Measurements from ENCODE around the gene TMC8. TPM values are rescaled to one million over a fixed set of nuclear protein-coding genes. Genes with fewer than 3 reads are reported as not detected.
A peak's percentile ranks its signal among the peaks of the same experiment; 100 is the strongest.

The TMC8 gene
- polyA plus RNA-seq, 2 of the 4 experiments (the other 2 are of a cell fraction): 0.14 to 0.26 TPM

DNA sequence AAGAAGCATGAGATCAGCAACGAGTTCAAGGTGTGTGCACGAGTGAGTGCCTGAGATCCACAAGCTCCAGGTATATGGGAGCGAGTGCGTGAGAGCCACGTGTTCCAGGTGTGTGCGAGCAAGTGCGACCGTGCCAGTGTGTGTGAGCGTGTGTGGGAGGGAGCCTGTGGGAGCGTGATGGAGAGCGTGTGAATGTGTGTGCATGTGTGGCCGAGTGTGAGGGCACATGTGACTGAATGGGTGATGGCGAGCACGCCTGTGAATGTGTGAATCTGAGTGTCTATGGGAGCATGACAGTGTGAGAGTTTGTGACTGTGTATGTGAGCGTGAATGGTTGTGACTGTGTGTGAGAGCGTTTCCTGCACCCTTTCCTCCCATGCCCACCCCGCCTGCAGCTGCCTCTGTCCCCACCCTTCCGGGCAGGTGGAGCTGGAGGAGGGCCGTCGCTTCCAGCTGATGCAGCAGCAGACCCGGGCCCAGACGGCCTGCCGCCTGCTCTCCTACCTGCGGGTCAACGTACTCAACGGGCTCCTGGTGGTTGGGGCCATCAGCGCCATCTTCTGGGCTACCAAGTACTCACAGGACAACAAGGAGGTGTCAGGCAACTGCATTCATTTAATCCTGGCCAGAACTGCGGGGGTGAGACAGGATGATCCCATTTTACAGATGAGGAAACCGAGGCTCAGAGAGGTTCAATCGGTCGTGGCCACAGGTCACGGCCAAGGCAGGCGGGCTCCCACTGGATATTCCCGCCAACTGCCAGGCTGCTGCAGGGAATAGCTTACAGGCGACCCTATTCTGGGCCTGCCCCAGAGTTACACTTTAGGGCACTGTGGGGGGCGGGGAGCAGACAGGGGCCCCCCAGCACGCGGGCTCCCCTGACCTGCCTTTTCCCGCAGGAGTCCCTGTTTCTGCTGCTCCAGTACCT is 3.7 kb downstream of the TMC8 start:
- peak; percentile 51 to 72 for ATAC-seq
- 43% methylated on average over 38 of the region's 39 CpGs for WGBS (ENCODE audit: missing lambda C conversion rate)
- ChIA-PET POLR2A (no interaction called here), CTCF (interaction anchor here (0.8 to 24.0 kb wide), 22 partner anchors 10 to 591 kb away, joined by 3 to 295 read pairs (median 6); partner anchors contain the start of genes SYNGR2, TK1, TMC6 and TMC8)
- Histone ChIP-seq H3K4me3 (no peak overlapping the region), H3K9me3 (no peaks in the 10 kb centered on the region), H3K4me2 (no peak overlapping the region), H3K4me1 (0 out of 3 replicates have a peak, but pooled peaks cover 2% of the 10 kb centered on the region), H3K27ac (no peak overlapping the region)
- DNase-seq (ENCODE audit: low read depth in 1 of 2, low spot score in 1 of 2): peak; percentile 79 to 80
- peak; percentile 64 for TF ChIP-seq SMC3 (IDR thresholded peaks at IDR 0.05)
- peak; percentile 88; the same call in 1 of the 2 replicates for TF ChIP-seq KDM1A (IDR thresholded peaks at IDR 0.05; ENCODE audit: low read depth)
- no peak for TF ChIP-seq CHD4 (IDR thresholded peaks at IDR 0.05; ENCODE audit: borderline replicate concordance)
- peak; percentile 67; the same call in 1 of the 2 replicates for TF ChIP-seq RCOR1 (IDR thresholded peaks at IDR 0.05; ENCODE audit: low read depth, low read length)
- peak; percentile 51 to 69 for TF ChIP-seq RAD21 (conservative IDR thresholded peaks at IDR 0.05 in 1 of 2, IDR thresholded peaks at IDR 0.05 in 1 of 2)
- TF ChIP-seq RARB (CRISPR knock-in tag; IDR thresholded peaks at IDR 0.05): no peak
- TF ChIP-seq, protein P1, sequence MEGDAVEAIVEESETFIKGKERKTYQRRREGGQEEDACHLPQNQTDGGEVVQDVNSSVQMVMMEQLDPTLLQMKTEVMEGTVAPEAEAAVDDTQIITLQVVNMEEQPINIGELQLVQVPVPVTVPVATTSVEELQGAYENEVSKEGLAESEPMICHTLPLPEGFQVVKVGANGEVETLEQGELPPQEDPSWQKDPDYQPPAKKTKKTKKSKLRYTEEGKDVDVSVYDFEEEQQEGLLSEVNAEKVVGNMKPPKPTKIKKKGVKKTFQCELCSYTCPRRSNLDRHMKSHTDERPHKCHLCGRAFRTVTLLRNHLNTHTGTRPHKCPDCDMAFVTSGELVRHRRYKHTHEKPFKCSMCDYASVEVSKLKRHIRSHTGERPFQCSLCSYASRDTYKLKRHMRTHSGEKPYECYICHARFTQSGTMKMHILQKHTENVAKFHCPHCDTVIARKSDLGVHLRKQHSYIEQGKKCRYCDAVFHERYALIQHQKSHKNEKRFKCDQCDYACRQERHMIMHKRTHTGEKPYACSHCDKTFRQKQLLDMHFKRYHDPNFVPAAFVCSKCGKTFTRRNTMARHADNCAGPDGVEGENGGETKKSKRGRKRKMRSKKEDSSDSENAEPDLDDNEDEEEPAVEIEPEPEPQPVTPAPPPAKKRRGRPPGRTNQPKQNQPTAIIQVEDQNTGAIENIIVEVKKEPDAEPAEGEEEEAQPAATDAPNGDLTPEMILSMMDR (IDR thresholded peaks at IDR 0.05): peak; percentile 65
- no peak for FAIRE-seq

DNA sequence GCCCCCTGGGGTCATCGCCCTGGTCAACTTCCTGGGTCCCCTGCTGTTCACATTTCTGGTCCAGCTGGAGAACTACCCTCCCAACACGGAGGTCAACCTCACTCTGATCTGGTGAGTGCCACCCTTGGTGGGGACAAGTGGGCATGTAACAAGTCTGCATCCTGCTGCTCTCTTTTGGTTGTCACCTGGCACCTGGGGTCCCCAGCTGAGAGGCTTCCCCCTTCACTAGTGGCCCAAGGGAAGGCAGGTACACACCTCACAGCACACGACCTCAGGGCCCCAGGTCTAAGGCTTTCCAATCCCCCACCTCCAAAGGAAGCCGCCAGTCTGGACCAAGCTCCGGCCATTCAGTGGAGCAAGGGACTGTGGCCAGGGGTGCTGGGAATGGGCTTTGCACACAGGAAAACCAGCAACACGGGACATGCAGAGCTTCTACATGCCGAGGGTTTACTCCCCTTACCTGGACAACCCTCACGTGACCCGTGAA is 4.4 kb downstream of the TMC8 start:
- 0 out of 3 replicates have a peak, but pooled peaks cover 4% of the 10 kb centered on the region for H3K4me1 ChIP-seq
- H3K4me3 ChIP-seq: no peak overlapping the region
- 67% methylated on average over 9 of the region's 9 CpGs for WGBS (ENCODE audit: missing lambda C conversion rate)
- TF ChIP-seq ZNF302 (CRISPR knock-in tag; IDR thresholded peaks at IDR 0.05): no peak
- TF ChIP-seq EHF (CRISPR knock-in tag; IDR thresholded peaks at IDR 0.05): no peak
- TF ChIP-seq CHD4 (IDR thresholded peaks at IDR 0.05; ENCODE audit: borderline replicate concordance): no peak
- TF ChIP-seq, protein P2, sequence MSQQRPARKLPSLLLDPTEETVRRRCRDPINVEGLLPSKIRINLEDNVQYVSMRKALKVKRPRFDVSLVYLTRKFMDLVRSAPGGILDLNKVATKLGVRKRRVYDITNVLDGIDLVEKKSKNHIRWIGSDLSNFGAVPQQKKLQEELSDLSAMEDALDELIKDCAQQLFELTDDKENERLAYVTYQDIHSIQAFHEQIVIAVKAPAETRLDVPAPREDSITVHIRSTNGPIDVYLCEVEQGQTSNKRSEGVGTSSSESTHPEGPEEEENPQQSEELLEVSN (IDR thresholded peaks at IDR 0.05; ENCODE audit: borderline replicate concordance, low read depth): no peak
- no peak for TF ChIP-seq KDM1A (IDR thresholded peaks at IDR 0.05; ENCODE audit: low read depth)
- ChIA-PET CTCF (interaction anchor here (0.8 to 24.0 kb wide), 22 partner anchors 9 to 593 kb away, joined by 3 to 295 read pairs (median 4); partner anchors contain the start of genes AFMID, SYNGR2, TK1 and TMC6), POLR2A (no interaction called here)
- no peaks in the 10 kb centered on the region for H3K9me3 ChIP-seq
- no peak for DNase-seq (ENCODE audit: low read depth in 1 of 2, low spot score in 1 of 2)
- no peak for FAIRE-seq
- H3K4me2 ChIP-seq: no peak overlapping the region
- H3K27ac ChIP-seq: no peak overlapping the region
- no peak for ATAC-seq

DNA sequence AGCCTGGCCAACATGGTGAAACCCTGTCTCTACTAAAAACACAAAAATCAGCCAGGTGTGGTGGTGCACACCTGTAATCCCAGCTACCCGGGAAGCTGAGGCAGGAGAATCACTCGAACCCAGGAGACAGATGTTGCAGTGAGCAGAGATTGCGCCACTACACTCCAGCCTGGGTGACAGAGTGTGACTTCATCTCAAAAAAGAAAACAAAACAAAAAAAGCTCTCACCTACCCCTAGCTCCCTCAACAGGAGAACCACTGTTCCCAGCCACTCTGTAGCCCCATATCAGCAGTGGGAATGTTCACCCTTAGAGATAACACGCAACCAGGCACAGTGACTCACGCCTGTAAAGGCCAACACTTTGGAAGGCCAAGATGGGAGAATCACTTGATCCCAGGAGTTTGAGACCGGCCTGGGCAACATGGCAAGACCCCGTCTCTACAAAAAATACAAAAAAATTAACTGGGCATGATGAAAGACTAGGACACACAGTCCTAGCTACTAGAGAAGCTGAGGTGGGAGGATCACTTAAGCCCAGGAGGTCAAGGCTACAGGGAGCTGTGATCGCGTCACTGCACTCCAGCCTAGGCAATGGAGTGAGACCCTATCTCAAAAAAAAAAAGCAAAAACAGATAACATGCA is 5.4 kb downstream of the TMC8 start:
- Histone ChIP-seq H3K9me3 (no peaks in the 10 kb centered on the region), H3K4me3 (no peak overlapping the region), H3K27ac (no peak overlapping the region), H3K4me2 (no peak overlapping the region), H3K4me1 (peaks cover 10% of the 10 kb centered on the region)
- no peak for ATAC-seq
- no peak for FAIRE-seq
- POLR2A ChIA-PET: no interaction called here
- no peak for DNase-seq (ENCODE audit: low read depth in 1 of 2, low spot score in 1 of 2)
- no peak for TF ChIP-seq KDM1A (IDR thresholded peaks at IDR 0.05; ENCODE audit: low read depth)
- no peak for TF ChIP-seq HOXB5 (CRISPR knock-in tag; IDR thresholded peaks at IDR 0.05)
- no peak for TF ChIP-seq PHF8 (IDR thresholded peaks at IDR 0.05; ENCODE audit: borderline replicate concordance, low read depth)
- no peak for TF ChIP-seq ZSCAN20 (CRISPR knock-in tag; IDR thresholded peaks at IDR 0.05)
- TF ChIP-seq HEYL (CRISPR knock-in tag; IDR thresholded peaks at IDR 0.05): no peak
- TF ChIP-seq GATA3 (IDR thresholded peaks at IDR 0.05; ENCODE audit: borderline replicate concordance): no peak
- TF ChIP-seq, protein P3, sequence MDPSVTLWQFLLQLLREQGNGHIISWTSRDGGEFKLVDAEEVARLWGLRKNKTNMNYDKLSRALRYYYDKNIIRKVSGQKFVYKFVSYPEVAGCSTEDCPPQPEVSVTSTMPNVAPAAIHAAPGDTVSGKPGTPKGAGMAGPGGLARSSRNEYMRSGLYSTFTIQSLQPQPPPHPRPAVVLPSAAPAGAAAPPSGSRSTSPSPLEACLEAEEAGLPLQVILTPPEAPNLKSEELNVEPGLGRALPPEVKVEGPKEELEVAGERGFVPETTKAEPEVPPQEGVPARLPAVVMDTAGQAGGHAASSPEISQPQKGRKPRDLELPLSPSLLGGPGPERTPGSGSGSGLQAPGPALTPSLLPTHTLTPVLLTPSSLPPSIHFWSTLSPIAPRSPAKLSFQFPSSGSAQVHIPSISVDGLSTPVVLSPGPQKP (IDR thresholded peaks at IDR 0.05; ENCODE audit: low read depth, low read length): no peak
- no peak for TF ChIP-seq NR3C1 (IDR thresholded peaks at IDR 0.05)
- TF ChIP-seq MAZ (IDR thresholded peaks at IDR 0.05; ENCODE audit: borderline replicate concordance, low read depth, low read length): no peak
- CTCF ChIA-PET: interaction anchor here (1.0 to 24.0 kb wide), 16 partner anchors 8 to 594 kb away, joined by 3 to 295 read pairs (median 8); partner anchors contain the start of genes AFMID, SYNGR2, TK1 and TMC6
- WGBS (ENCODE audit: missing lambda C conversion rate): 82% methylated on average over 9 of the region's 9 CpGs
